Lower lobe of right lung (tissue), 2 donors: ENCODE measurements around the gene ZNF415. TPM values are rescaled to one million over a fixed set of nuclear protein-coding genes. Genes with fewer than 3 reads are reported as not detected.

Experiments
- ATAC-seq, 2 donors: fragments of 200-7000 bp; cut with Tn5 transposase; one replicate each; pipeline ENCODE4 v1.9.1; 2020 to 2022; ENCODE audit warnings: mild to moderate bottlenecking in 2 of 2, moderate library complexity in 2 of 2
- DNase-seq: peaks from one replicate; pipeline ENCODE4 v3.0.0-alpha.2; 2020
- H3K27ac ChIP-seq: fragments of 200-600 bp; one replicate; pipeline ENCODE4 v1.8.0; 2022
- H3K27me3 ChIP-seq: fragments of 200-600 bp; one replicate; pipeline ENCODE4 v1.8.0; 2022; ENCODE audit warnings: low read depth
- H3K36me3 ChIP-seq: fragments of 200-600 bp; one replicate; pipeline ENCODE4 v1.8.0; 2022; ENCODE audit warnings: mild to moderate bottlenecking
- H3K4me1 ChIP-seq: fragments of 200-600 bp; one replicate; pipeline ENCODE4 v1.8.0; 2022
- H3K4me3 ChIP-seq: fragments of 200-600 bp; one replicate; pipeline ENCODE4 v1.8.0; 2022; ENCODE audit warnings: mild to moderate bottlenecking
- H3K9me3 ChIP-seq: fragments of 200-600 bp; one replicate; pipeline ENCODE4 v1.8.0; 2022
- CTCF ChIP-seq: fragments of 200-600 bp; IDR thresholded peaks from one replicate; pipeline ENCODE4 v1.8.0; 2022; ENCODE audit warnings: antibody characterized with exemption, mild to moderate bottlenecking
- intact Hi-C: fragments of 100-400 bp; cut with DNase I; formaldehyde crosslinking; loops from one replicate; pipeline ENCODE4 v1.11.0; 2022
- total RNA-seq: library from RNA; stranded (reverse); fragmentation: NEBNext Ultra II Directional; extraction: Animal tissue kit (Norgen Biotek cat#: 25700); gene quantifications from one replicate; pipeline ENCODE4 v1.2.1, GENCODE V29; 2021
- donor health status: DM: no; HTN: yes; CAD: no; lungs with severe emphysema.

ZNF415 gene
- total RNA-seq, 1 donor from 2014 or later = 4.0 TPM

- Histone ChIP-seq H3K9me3 (peaks cover 3% of the 10 kb centered on the region), H3K4me3 (no peak overlapping the region), H3K36me3 (no peaks in the 10 kb centered on the region), H3K27ac (no peak overlapping the region), H3K4me1 (no peaks in the 10 kb centered on the region), H3K27me3 (no peaks in the 10 kb centered on the region)
- DNase-seq (no peak), ATAC-seq (no peak)
- no peak for TF ChIP-seq CTCF
- intact Hi-C loops = no loop called here
Observed at GRCh38 chr19:53123400-53123799, 9.3 kb downstream of the ZNF415 start.

- no peak for TF ChIP-seq CTCF
- H3K27me3 ChIP-seq = no peaks in the 10 kb centered on the region
- H3K27ac ChIP-seq = no peak overlapping the region
- H3K9me3 ChIP-seq = peaks cover 8% of the 10 kb centered on the region
- ATAC-seq (no peak), DNase-seq (no peak)
- no peaks in the 10 kb centered on the region for H3K4me1 ChIP-seq
- peaks cover 43% of the 10 kb centered on the region for H3K36me3 ChIP-seq
- H3K4me3 ChIP-seq = no peak overlapping the region
- intact Hi-C loops = no loop called here
Observed at GRCh38 chr19:53112286-53112685, 20.4 kb downstream of the ZNF415 start.

- DNase-seq (no peak), ATAC-seq (no peak)
- intact Hi-C loops = no loop called here
- Histone ChIP-seq H3K4me3 (no peak overlapping the region), H3K9me3 (peaks cover 4% of the 10 kb centered on the region), H3K4me1 (no peaks in the 10 kb centered on the region), H3K27ac (no peak overlapping the region), H3K27me3 (no peaks in the 10 kb centered on the region), H3K36me3 (peaks cover 30% of the 10 kb centered on the region)
- no peak for TF ChIP-seq CTCF
Observed at GRCh38 chr19:53109527-53109926, 23.2 kb downstream of the ZNF415 start.

- no peaks in the 10 kb centered on the region for H3K27me3 ChIP-seq
- peak; percentile 100 for ATAC-seq
- H3K9me3 ChIP-seq = peaks cover 3% of the 10 kb centered on the region
- DNase-seq = peak; percentile 98
- TF ChIP-seq CTCF = no peak
- H3K4me3 ChIP-seq = peak within 1 kb of the TSS; percentile 86
- H3K4me1 ChIP-seq = peaks cover 22% of the 10 kb centered on the region
- peak within 1 kb of the TSS; percentile 92 for H3K27ac ChIP-seq
- intact Hi-C loops = no loop called here
- peaks cover 4% of the 10 kb centered on the region for H3K36me3 ChIP-seq
Observed at GRCh38 chr19:53103234-53104203, 29.2 kb downstream of the ZNF415 start, which contains the start of gene ZNF160. Gene ZNF160, minus strand, starts transcription at chr19:53103422. Its CDS starts 17,146 bp downstream, at chr19:53086276.

GRCh38 chr19:53102756-53103233, 29.9 kb downstream of the ZNF415 start:
- no peaks in the 10 kb centered on the region for H3K27me3 ChIP-seq
- peaks cover 5% of the 10 kb centered on the region for H3K36me3 ChIP-seq
- peak; percentile 52 to 55 for ATAC-seq
- DNase-seq = peak; percentile 62
- H3K4me3 ChIP-seq = peak overlapping the region; percentile 86
- no peak for TF ChIP-seq CTCF
- intact Hi-C loops = no loop called here
- H3K27ac ChIP-seq = peak overlapping the region; percentile 92
- no peaks in the 10 kb centered on the region for H3K9me3 ChIP-seq
- H3K4me1 ChIP-seq = peaks cover 22% of the 10 kb centered on the region
